ENCODE results near the gene CNTNAP2.

The CNTNAP2 gene

DNA sequence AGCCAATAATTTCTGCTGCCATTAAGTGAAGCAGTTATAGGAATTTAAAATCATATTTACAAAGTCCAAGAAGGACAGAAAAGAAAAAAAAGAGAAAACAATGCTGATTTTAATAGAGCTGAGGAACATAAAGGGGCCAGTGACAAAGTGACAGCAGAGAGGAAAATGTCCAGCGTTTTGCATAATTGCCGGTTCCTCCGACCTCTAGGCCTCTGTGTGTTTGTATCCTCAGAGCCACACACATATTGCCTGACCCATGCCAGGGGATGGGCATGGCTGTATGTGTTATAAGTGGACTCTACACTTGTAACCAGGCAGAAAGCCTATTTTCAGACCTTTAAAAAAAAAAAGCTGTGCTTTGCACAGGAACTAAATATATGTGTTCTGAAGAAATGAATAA lies 2107.1 kb downstream of the CNTNAP2 start:
- Mint-ChIP-seq H3K4me1 (ENCODE audit: low read depth) (no peaks in the 10 kb centered on the region), H3K9me3 (peaks cover 11% of the 10 kb centered on the region), H3K27me3 (ENCODE audit: low read depth) (no peaks in the 10 kb centered on the region), H3K27ac (no peak overlapping the region), H3K4me3 (no peak overlapping the region), H3K36me3 (ENCODE audit: low read depth) (no peaks in the 10 kb centered on the region)
- no peak for DNase-seq (ENCODE audit: low spot score)

DNA sequence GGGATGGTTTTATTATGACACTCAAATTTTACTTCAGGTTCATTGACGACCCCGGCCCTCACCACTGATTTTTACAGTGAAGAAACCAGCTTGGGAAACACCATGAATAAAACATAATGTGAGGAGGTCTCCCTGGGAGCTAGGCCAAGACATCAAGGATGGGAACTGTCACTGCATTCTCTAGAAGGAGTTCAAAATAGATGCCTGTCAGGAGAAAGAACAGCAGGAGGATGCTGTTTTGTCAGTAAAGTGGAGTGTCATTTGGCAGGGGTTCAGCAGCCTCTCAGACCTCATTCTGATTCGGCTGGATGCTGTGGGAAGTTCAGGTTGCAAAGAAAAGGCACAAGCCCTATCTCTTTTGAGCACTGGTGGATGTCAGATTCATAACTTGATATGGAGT lies 2113.7 kb downstream of the CNTNAP2 start:
- Mint-ChIP-seq H3K9me3 (no peaks in the 10 kb centered on the region), H3K36me3 (ENCODE audit: low read depth) (no peaks in the 10 kb centered on the region), H3K27ac (no peak overlapping the region), H3K27me3 (ENCODE audit: low read depth) (no peaks in the 10 kb centered on the region), H3K4me1 (ENCODE audit: low read depth) (no peaks in the 10 kb centered on the region), H3K4me3 (no peak overlapping the region)
- no peak for DNase-seq (ENCODE audit: low spot score)

DNA sequence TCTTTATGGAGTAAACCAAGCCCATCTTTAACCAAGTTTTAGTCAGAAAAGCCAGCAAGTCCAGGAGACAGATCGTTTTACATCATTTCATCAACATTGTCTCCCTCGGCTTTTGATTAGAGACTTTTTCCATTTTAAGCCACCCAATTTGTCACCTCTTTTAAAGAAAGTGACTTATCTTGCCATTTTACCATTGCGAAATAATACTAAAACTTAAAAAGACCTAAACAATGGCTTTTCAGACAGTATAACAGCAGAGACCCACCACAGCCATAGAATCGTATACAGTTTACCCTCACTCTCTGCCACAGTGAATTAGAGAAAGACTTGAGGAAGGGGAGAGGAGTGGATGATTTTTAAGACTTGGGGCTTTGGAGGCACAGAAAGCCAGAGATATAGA lies 2114.3 kb downstream of the CNTNAP2 start:
- H3K9me3 Mint-ChIP-seq: no peaks in the 10 kb centered on the region
- H3K4me3 Mint-ChIP-seq: no peak overlapping the region
- no peaks in the 10 kb centered on the region for H3K27me3 Mint-ChIP-seq (ENCODE audit: low read depth)
- no peaks in the 10 kb centered on the region for H3K36me3 Mint-ChIP-seq (ENCODE audit: low read depth)
- H3K4me1 Mint-ChIP-seq (ENCODE audit: low read depth): no peaks in the 10 kb centered on the region
- DNase-seq (ENCODE audit: low spot score): no peak
- no peak overlapping the region for H3K27ac Mint-ChIP-seq

DNA sequence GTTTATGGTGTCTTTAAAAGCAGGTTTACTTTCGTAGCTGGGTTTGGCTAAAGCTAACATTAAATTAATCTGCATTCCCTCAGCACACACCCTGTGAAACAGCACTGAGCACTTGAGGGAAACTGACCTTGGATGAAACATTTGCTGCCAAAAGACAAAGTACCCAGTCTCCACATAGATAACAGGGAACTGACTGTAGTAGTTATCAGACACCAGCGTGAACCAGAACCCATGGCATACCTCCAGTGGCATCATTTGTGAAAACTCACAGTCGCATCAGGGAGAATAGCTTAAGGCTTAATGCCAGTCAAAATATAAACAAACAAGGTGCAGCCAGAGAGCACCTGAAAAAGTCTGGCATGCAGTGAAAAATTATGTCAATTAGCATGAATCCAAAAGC lies 2116.2 kb downstream of the CNTNAP2 start:
- Mint-ChIP-seq H3K4me3 (no peak overlapping the region), H3K4me1 (ENCODE audit: low read depth) (no peaks in the 10 kb centered on the region), H3K27me3 (ENCODE audit: low read depth) (peaks cover 2% of the 10 kb centered on the region), H3K36me3 (ENCODE audit: low read depth) (no peaks in the 10 kb centered on the region), H3K27ac (no peak overlapping the region), H3K9me3 (no peaks in the 10 kb centered on the region)
- DNase-seq (ENCODE audit: low spot score): no peak

DNA sequence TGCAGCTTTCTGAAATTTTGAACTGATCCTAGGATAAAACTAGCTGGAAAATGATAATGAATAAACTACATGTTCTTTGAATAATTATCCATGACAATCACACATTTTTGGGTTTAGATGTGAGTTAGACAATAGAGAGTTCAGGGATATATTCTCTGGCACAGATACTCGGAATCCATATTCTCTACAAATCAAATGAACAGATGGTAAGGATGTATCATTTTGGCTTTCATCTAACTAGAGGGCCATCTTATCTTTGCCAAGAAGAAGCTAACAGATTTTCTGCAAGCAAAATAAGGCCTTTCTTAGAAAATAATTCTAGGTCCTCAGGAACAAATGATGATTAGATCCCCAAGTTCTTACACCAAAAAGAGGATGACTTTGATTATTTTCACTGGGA lies 2118.1 kb downstream of the CNTNAP2 start:
- Mint-ChIP-seq H3K27me3 (ENCODE audit: low read depth) (peaks cover 2% of the 10 kb centered on the region), H3K9me3 (no peaks in the 10 kb centered on the region)

DNA sequence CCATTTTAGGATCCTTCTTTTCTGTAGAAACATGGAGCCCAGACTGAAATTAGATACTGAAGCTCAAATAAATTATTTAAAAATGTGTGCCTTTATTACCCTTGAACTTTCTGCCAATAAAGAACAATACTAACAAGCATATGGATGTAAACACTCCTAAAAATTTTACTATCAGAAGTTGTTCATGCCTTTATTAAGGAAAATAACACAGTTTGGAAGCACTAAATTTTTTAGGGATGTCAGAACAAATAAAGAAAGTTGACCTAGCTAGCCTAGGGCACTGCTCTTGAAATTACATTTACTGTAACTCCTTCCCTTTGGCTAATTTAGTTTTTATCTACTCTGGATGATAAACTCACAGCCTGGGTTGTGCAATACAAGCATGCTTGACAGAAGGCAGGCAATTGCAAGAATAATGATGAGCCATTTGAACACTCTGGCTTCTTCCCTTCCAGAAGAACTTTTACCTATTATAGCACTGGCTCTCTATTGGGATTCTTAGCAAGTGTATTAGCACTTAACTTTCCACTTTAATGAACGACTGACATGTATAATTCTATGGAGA lies 2122.2 kb downstream of the CNTNAP2 start:
- no peak overlapping the region for H3K27ac Mint-ChIP-seq
- H3K27me3 Mint-ChIP-seq (ENCODE audit: low read depth): peaks cover 22% of the 10 kb centered on the region
- H3K4me3 Mint-ChIP-seq: no peak overlapping the region
- peaks cover 3% of the 10 kb centered on the region for H3K4me1 Mint-ChIP-seq (ENCODE audit: low read depth)
- DNase-seq (ENCODE audit: low spot score): no peak
- no peaks in the 10 kb centered on the region for H3K36me3 Mint-ChIP-seq (ENCODE audit: low read depth)
- no peaks in the 10 kb centered on the region for H3K9me3 Mint-ChIP-seq

More for the DNA sequence above, 2118.1 kb downstream of the CNTNAP2 start:
- Mint-ChIP-seq H3K4me1 (ENCODE audit: low read depth) (no peaks in the 10 kb centered on the region), H3K4me3 (no peak overlapping the region), H3K27ac (no peak overlapping the region), H3K36me3 (ENCODE audit: low read depth) (no peaks in the 10 kb centered on the region)
- DNase-seq (ENCODE audit: low spot score): no peak

DNA sequence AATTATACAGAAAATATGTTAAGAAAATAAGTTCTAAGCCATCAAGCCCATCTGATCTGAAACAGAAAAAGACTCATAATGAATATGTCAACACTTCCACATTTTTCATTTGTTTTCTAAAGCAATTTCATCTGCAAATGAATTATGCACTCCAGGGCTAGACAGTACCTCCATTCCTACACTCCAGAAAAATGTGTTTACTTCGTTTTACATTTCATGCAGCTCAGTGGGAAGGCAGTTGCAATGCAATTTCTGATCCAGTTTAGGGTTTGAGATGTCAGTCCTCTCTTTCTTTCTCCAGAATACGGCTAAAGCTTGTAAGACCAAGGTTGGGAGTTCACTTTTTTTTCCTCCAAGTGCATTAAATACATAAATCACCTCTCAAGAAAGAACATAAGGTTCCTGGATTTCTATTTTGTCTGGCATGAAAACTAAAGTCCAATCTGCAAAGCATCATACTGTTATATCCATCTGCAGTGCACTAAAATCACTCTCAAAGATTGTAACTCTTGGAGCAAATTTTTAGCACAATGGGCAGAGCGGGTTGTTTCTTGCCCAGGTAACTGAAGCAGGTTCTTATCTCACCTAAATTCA lies 2125.2 kb downstream of the CNTNAP2 start:
- DNase-seq (ENCODE audit: low spot score): no peak
- H3K4me1 Mint-ChIP-seq (ENCODE audit: low read depth): peaks cover 3% of the 10 kb centered on the region
- no peaks in the 10 kb centered on the region for H3K9me3 Mint-ChIP-seq
- H3K27me3 Mint-ChIP-seq (ENCODE audit: low read depth): peaks cover 22% of the 10 kb centered on the region
- no peak overlapping the region for H3K4me3 Mint-ChIP-seq
- no peak overlapping the region for H3K27ac Mint-ChIP-seq
- H3K36me3 Mint-ChIP-seq (ENCODE audit: low read depth): no peaks in the 10 kb centered on the region

DNA sequence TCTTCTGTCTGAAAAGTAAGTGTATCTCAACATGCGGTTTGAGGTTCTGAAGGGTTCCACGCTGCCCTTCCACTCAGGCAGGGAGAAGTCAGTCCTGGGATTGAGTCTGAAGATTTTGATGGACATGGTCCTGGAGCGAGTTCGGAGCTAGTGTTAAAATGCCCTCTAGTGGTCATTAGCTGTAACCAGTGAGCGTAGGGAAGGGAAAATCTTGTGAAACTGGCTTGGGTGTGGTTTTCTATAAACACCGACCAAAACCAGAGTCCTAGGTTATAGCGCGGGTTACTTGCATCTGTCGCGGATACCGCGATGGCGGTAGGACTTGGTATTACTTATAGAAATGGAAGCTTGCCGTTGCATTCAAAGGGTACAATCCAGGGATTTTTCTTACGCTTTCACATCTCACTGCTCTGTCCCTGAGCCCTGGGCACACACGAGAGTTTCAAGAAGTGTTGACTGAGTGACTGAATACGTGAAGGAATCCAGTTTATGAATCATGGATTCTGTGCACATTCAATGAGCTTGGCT lies 2125.8 kb downstream of the CNTNAP2 start:
- Mint-ChIP-seq H3K4me1 (ENCODE audit: low read depth) (peaks cover 3% of the 10 kb centered on the region), H3K27me3 (ENCODE audit: low read depth) (peaks cover 20% of the 10 kb centered on the region), H3K27ac (no peak overlapping the region), H3K4me3 (no peak overlapping the region), H3K36me3 (ENCODE audit: low read depth) (no peaks in the 10 kb centered on the region), H3K9me3 (no peaks in the 10 kb centered on the region)
- no peak for DNase-seq (ENCODE audit: low spot score)

DNA sequence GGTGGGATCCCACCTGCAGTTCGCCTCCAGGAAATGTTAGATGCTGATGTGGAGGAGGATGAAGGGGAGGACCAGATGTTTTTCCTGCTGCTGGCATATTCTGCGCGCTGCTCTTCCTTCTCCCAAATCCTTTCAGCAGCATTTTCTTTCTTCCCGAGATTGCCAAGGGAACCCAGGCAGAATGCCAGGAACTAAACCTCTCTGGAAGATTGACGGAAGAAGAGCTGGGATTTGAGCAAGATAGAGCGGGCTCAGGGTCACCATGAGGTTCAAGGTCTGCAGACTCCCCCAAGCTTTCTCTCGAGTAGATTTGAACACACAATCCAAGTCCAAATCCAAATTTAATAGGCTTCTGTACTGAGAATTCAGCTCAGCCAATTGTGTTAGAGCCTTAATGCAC lies 2128.8 kb downstream of the CNTNAP2 start:
- H3K36me3 Mint-ChIP-seq (ENCODE audit: low read depth): no peaks in the 10 kb centered on the region

DNA sequence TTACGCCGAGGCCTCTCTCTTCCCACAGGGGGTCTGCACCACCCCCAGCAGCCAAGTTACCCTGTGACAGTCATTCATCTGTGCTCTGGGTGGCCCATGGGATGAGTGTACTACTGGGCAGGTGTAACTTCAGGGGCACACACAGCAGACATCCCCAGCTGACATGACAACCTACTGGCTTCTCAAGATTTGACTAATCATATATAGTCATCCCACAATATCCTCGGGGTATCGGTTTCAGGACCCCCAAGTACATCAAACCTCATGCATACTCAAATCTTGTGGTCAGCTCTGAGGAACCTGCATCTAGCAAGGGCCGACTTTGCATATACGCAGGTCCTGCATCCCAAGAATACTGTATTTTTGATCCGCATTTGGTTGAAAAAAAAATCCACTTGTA lies 2137.0 kb downstream of the CNTNAP2 start:
- H3K27me3 Mint-ChIP-seq (ENCODE audit: low read depth): no peaks in the 10 kb centered on the region
- H3K9me3 Mint-ChIP-seq: peaks cover 16% of the 10 kb centered on the region
- H3K36me3 Mint-ChIP-seq (ENCODE audit: low read depth): no peaks in the 10 kb centered on the region
- no peak overlapping the region for H3K4me3 Mint-ChIP-seq
- DNase-seq (ENCODE audit: low spot score): no peak
- no peak overlapping the region for H3K27ac Mint-ChIP-seq
- no peaks in the 10 kb centered on the region for H3K4me1 Mint-ChIP-seq (ENCODE audit: low read depth)

More for the DNA sequence above, 2128.8 kb downstream of the CNTNAP2 start:
- no peaks in the 10 kb centered on the region for H3K9me3 Mint-ChIP-seq
- no peak for DNase-seq (ENCODE audit: low spot score)
- no peak overlapping the region for H3K4me3 Mint-ChIP-seq
- H3K27me3 Mint-ChIP-seq (ENCODE audit: low read depth): peaks cover 20% of the 10 kb centered on the region
- H3K27ac Mint-ChIP-seq: no peak overlapping the region
- peaks cover 3% of the 10 kb centered on the region for H3K4me1 Mint-ChIP-seq (ENCODE audit: low read depth)

DNA sequence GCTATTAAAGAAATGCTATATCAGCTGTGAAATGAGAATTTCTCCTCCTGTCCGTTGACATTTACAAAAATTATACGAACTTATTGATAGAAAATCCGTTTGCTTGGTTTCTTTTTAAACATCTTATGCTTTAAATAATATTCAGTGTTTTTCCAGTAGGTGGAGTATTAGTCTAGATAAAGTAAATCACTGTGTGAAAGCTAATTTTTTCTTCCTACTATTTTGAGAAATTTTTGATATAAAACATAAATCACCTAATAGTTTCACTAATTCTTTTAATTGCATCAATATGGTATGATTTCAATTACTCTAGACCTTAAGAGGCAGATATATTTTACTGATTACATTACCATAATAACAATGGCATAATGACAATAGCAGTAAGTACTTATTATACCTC lies 2138.7 kb downstream of the CNTNAP2 start:
- Mint-ChIP-seq H3K4me1 (ENCODE audit: low read depth) (no peaks in the 10 kb centered on the region), H3K27me3 (ENCODE audit: low read depth) (no peaks in the 10 kb centered on the region), H3K27ac (no peak overlapping the region), H3K9me3 (peaks cover 16% of the 10 kb centered on the region), H3K4me3 (no peak overlapping the region), H3K36me3 (ENCODE audit: low read depth) (no peaks in the 10 kb centered on the region)
- no peak for DNase-seq (ENCODE audit: low spot score)

DNA sequence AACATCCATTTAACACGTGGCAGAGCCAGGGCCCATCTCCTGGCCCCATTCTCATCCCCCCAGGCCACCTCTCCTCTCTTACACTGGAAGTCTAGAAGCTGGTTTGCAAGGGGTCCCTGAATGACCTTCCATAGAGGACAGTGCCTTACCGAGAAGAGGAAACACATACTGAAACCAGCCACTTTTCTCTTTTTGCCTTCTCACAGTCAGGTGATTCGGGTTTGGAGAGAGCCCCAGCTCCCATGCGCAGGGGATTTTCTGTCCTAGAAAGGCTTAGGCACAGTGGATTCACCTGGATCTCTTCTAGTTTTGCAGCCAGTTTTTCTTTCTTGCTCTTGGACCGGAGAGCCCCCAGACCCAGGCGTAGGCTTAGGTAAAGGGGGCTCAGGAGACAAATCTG lies 2139.8 kb downstream of the CNTNAP2 start:
- no peaks in the 10 kb centered on the region for H3K36me3 Mint-ChIP-seq (ENCODE audit: low read depth)

DNA sequence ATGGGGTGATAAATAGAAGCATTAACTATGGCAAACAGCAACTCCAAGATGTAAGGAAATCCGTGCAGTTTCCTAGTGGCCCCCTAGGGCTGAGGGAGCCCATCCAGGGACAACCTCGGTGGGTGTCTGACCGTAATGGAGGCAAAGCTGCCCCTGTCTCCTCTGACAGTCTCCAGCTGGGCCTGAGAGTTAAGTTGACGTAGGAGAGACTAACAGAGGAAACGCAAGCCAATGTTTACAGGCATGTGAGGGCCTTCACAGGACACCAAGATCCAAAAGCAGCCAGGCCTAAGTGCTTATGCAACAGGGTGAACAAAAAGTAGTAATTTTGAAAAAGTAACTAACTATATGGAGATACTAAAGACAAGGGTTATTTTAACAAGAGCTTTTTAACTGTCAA lies 2144.0 kb downstream of the CNTNAP2 start:
- Mint-ChIP-seq H3K9me3 (no peaks in the 10 kb centered on the region), H3K4me1 (ENCODE audit: low read depth) (peaks cover 7% of the 10 kb centered on the region), H3K27ac (no peak overlapping the region), H3K27me3 (ENCODE audit: low read depth) (peaks cover 5% of the 10 kb centered on the region), H3K4me3 (no peak overlapping the region), H3K36me3 (ENCODE audit: low read depth) (no peaks in the 10 kb centered on the region)
- DNase-seq (ENCODE audit: low spot score): no peak

More for the DNA sequence above, 2139.8 kb downstream of the CNTNAP2 start:
- no peaks in the 10 kb centered on the region for H3K27me3 Mint-ChIP-seq (ENCODE audit: low read depth)
- H3K4me1 Mint-ChIP-seq (ENCODE audit: low read depth): no peaks in the 10 kb centered on the region
- peaks cover 6% of the 10 kb centered on the region for H3K9me3 Mint-ChIP-seq
- H3K27ac Mint-ChIP-seq: no peak overlapping the region
- no peak overlapping the region for H3K4me3 Mint-ChIP-seq
- no peak for DNase-seq (ENCODE audit: low spot score)

DNA sequence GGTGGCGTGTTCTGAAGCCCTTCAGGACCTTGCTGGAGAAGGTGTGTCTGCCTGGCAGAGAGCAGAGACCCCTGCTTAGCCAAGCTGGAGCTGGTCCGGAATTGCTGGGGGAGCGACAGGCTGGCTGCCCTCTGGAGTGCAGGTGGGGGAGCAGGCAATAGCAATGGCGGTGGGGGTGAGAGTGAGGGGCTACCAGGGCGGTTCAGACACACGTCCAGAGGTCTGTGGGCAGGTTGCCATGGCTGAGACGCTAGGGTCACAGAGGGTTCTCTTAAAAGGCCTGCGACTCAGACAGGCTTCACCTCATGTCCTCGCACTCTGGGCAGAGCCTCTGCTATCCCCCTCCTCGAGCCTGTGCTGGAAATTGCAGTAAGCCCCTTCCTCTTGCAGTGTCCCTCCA lies 2144.9 kb downstream of the CNTNAP2 start:
- H3K4me1 Mint-ChIP-seq (ENCODE audit: low read depth): peaks cover 7% of the 10 kb centered on the region
- peaks cover 5% of the 10 kb centered on the region for H3K27me3 Mint-ChIP-seq (ENCODE audit: low read depth)
- no peaks in the 10 kb centered on the region for H3K9me3 Mint-ChIP-seq
- no peak overlapping the region for H3K4me3 Mint-ChIP-seq
- H3K36me3 Mint-ChIP-seq (ENCODE audit: low read depth): no peaks in the 10 kb centered on the region
- no peak for DNase-seq (ENCODE audit: low spot score)
- no peak overlapping the region for H3K27ac Mint-ChIP-seq
